ENCODE data around the gene CD82. TPM values are rescaled to one million over a fixed set of nuclear protein-coding genes. Genes with fewer than 3 reads are reported as not detected.

CD82 gene
- total RNA-seq, 1 experiment from 2014 or later = 26.1 TPM

DNA sequence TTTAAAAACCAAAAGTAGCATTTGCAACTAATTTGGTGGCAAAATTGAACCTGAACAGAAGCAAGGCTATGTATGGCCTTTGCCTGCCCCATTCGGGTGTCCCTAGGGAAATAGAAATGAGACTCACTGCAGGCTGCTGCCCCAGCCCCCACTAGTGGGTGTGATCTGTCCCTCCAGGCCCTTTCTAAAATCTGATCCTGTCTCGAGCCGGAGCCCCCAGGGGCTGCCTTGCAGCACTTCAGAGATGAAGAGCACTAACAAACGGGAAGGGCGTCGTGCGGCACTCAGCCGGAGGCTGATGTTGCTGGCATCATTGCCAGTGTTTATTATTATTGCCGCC, 43.2 kb downstream of the CD82 start:
- DNase-seq (ENCODE audit: low read depth, low spot score) (no peak), ATAC-seq (no peak)
- no peaks in the 10 kb centered on the region for H3K4me1 ChIP-seq (ENCODE audit: control insufficient read depth, insufficient read depth, low read length)
- no peaks in the 10 kb centered on the region for H3K36me3 ChIP-seq (ENCODE audit: control insufficient read depth, insufficient read depth, low read length)
- no peak overlapping the region for H3K4me3 ChIP-seq (ENCODE audit: low read depth in 2 of 2, low read length in 2 of 2)
- ChIA-PET POLR2A (no interaction called here), CTCF (no interaction called here)
- intact Hi-C loops (cut with micrococcal nuclease; ENCODE audit: unreplicated experiment) (no loop called here), in situ Hi-C loops (cut with HindIII; ENCODE audit: low pct_unique_long_range_greater_than_20kb, low sequenced_read_pairs) (no loop called here)
- H3K27me3 ChIP-seq (ENCODE audit: control insufficient read depth, insufficient read depth, low read length) = no peaks in the 10 kb centered on the region
- BruUV-seq (replicated peaks) = no TSS peak
- no peak overlapping the region for H3K27ac ChIP-seq (ENCODE audit: low read length)
- no peaks in the 10 kb centered on the region for H3K9me3 ChIP-seq (ENCODE audit: control insufficient read depth, insufficient read depth, low read depth, low read length)
- TF ChIP-seq, protein P1, sequence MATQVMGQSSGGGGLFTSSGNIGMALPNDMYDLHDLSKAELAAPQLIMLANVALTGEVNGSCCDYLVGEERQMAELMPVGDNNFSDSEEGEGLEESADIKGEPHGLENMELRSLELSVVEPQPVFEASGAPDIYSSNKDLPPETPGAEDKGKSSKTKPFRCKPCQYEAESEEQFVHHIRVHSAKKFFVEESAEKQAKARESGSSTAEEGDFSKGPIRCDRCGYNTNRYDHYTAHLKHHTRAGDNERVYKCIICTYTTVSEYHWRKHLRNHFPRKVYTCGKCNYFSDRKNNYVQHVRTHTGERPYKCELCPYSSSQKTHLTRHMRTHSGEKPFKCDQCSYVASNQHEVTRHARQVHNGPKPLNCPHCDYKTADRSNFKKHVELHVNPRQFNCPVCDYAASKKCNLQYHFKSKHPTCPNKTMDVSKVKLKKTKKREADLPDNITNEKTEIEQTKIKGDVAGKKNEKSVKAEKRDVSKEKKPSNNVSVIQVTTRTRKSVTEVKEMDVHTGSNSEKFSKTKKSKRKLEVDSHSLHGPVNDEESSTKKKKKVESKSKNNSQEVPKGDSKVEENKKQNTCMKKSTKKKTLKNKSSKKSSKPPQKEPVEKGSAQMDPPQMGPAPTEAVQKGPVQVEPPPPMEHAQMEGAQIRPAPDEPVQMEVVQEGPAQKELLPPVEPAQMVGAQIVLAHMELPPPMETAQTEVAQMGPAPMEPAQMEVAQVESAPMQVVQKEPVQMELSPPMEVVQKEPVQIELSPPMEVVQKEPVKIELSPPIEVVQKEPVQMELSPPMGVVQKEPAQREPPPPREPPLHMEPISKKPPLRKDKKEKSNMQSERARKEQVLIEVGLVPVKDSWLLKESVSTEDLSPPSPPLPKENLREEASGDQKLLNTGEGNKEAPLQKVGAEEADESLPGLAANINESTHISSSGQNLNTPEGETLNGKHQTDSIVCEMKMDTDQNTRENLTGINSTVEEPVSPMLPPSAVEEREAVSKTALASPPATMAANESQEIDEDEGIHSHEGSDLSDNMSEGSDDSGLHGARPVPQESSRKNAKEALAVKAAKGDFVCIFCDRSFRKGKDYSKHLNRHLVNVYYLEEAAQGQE (IDR thresholded peaks at IDR 0.05; ENCODE audit: insufficient read depth in 1 of 2, low read depth in 2 of 2, low read length in 1 of 2) = no peak
- no peak for TF ChIP-seq TCF7L2 (IDR thresholded peaks at IDR 0.05; ENCODE audit: low read depth, low read length)
- no peak for TF ChIP-seq SIN3A (IDR thresholded peaks at IDR 0.05; ENCODE audit: borderline replicate concordance, insufficient read depth, low read depth, low read length)
- TF ChIP-seq, protein P2, sequence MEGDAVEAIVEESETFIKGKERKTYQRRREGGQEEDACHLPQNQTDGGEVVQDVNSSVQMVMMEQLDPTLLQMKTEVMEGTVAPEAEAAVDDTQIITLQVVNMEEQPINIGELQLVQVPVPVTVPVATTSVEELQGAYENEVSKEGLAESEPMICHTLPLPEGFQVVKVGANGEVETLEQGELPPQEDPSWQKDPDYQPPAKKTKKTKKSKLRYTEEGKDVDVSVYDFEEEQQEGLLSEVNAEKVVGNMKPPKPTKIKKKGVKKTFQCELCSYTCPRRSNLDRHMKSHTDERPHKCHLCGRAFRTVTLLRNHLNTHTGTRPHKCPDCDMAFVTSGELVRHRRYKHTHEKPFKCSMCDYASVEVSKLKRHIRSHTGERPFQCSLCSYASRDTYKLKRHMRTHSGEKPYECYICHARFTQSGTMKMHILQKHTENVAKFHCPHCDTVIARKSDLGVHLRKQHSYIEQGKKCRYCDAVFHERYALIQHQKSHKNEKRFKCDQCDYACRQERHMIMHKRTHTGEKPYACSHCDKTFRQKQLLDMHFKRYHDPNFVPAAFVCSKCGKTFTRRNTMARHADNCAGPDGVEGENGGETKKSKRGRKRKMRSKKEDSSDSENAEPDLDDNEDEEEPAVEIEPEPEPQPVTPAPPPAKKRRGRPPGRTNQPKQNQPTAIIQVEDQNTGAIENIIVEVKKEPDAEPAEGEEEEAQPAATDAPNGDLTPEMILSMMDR (IDR thresholded peaks at IDR 0.05) = no peak
- TF ChIP-seq POLR2AphosphoS5 (IDR thresholded peaks at IDR 0.05; ENCODE audit: low read depth, low read length) = no peak

DNA sequence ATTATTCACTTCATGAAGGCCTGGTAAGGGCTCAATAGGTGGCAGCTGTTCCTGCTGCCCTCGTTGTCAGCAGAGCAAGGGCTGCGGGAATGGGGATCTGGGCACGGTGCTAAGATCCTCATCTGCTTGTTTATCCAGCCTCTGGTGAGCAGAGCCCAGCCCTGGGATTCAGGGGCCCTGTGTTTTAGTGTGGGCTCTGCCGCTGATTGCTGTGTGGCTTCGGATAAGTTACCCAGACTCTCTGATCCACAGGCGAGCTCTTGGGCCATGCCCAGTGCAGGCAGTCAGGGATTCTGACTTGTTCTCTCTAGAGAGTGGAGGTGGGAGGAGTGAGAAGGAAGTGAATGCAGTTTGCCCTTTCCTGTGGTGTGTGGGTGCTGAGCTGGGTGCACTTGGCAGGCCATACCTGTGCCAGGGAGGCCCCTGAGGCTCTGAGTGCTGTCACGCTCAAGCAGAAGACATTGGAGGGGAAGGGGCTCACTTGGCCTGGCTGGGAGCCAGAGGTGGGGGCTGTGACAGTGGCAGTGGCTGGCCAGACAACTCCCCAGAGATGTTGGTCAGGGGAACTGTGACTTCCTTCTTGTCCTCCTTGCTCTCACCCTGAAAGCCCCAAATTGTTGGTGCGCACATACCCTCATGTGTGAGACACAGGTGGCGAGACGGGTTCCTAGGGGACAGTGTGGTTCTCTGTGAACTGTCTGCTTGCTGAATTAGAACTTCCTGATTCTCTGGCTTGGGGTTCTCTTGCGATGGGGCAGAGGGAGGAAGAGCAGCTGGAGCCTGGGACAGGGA, 43.7 kb downstream of the CD82 start:
- Histone ChIP-seq H3K4me3 (ENCODE audit: low read depth in 2 of 2, low read length in 2 of 2) (no peak overlapping the region), H3K36me3 (ENCODE audit: control insufficient read depth, insufficient read depth, low read length) (no peaks in the 10 kb centered on the region), H3K27ac (ENCODE audit: low read length) (no peak overlapping the region), H3K4me1 (ENCODE audit: control insufficient read depth, insufficient read depth, low read length) (no peaks in the 10 kb centered on the region), H3K27me3 (ENCODE audit: control insufficient read depth, insufficient read depth, low read length) (no peaks in the 10 kb centered on the region), H3K9me3 (ENCODE audit: control insufficient read depth, insufficient read depth, low read depth, low read length) (no peaks in the 10 kb centered on the region)
- ATAC-seq (no peak), DNase-seq (ENCODE audit: low read depth, low spot score) (no peak)
- TF ChIP-seq, protein P2 (IDR thresholded peaks at IDR 0.05) = no peak
- TF ChIP-seq TCF7L2 (IDR thresholded peaks at IDR 0.05; ENCODE audit: low read depth, low read length) = no peak
- TF ChIP-seq, protein P1 (IDR thresholded peaks at IDR 0.05; ENCODE audit: insufficient read depth in 1 of 2, low read depth in 2 of 2, low read length in 1 of 2) = no peak
- ChIA-PET POLR2A (no interaction called here), CTCF (no interaction called here)
- intact Hi-C loops (cut with micrococcal nuclease; ENCODE audit: unreplicated experiment) = no loop called here
- in situ Hi-C loops (cut with HindIII; ENCODE audit: low pct_unique_long_range_greater_than_20kb, low sequenced_read_pairs) = no loop called here
- BruUV-seq (replicated peaks) = no TSS peak
